Stomach (tissue), 9 donors: ENCODE measurements around the gene RTN4RL1. TPM values are rescaled to one million over a fixed set of nuclear protein-coding genes. Genes with fewer than 3 reads are reported as not detected.

Experiments used
- DNase-seq, 2 donors: peaks; one replicate each; pipeline versions ENCODE4 v3.0.0 to v3.0.0-alpha.2; 2013 to 2019
- H3K27ac ChIP-seq, 5 donors: fragments of 200-600 bp in 4 of 5; sonication (generic) in 4 of 5; one replicate each; pipeline ENCODE4 v1.5.1; 2013 to 2019; ENCODE audit warnings: mild to moderate bottlenecking in 1 of 5, moderate library complexity in 1 of 5
- H3K27me3 ChIP-seq, 3 donors: fragments of 200-600 bp; sonication (generic); one replicate each; pipeline ENCODE4 v1.5.1; 2017 to 2019; ENCODE audit warnings: mixed run types in 1 of 3
- H3K36me3 ChIP-seq, 4 donors: fragments of 200-600 bp; sonication (generic); 1 replicate in 3 of 4; 2 replicates in 1 of 4; pipeline ENCODE4 v1.5.1; 2016 to 2019
- H3K4me1 ChIP-seq, 4 donors: fragments of 200-600 bp; sonication (generic); one replicate each; pipeline ENCODE4 v1.5.1; 2016 to 2019
- H3K4me3 ChIP-seq, 4 donors: fragments of 200-600 bp; sonication (generic) in 3 of 4; one replicate each; pipeline ENCODE4 v1.5.1; 2016 to 2019; ENCODE audit warnings: mild to moderate bottlenecking in 1 of 4
- H3K9me3 ChIP-seq, 4 donors: fragments of 200-600 bp; sonication (generic); one replicate each; pipeline ENCODE4 v1.5.1; 2016 to 2019
- EP300 ChIP-seq: sonication (generic); formaldehyde crosslinking; IDR thresholded peaks from one replicate; pipeline ENCODE4 v1.6.1; 2017; ENCODE audit warnings: antibody characterized with exemption
- POLR2A ChIP-seq, 4 donors: fragments of 450-650 bp; IDR thresholded peaks; one replicate each; pipeline ENCODE4 v1.6.1; 2016; ENCODE audit warnings: antibody characterized with exemption in 4 of 4, control low read depth in 2 of 4, mild to moderate bottlenecking in 1 of 4, moderate library complexity in 1 of 4
- POLR2AphosphoS5 ChIP-seq, 3 donors: sonication (generic); formaldehyde crosslinking; IDR thresholded peaks; one replicate each; pipeline ENCODE4 v1.6.1; 2016; ENCODE audit warnings: antibody characterized with exemption in 3 of 3
- WGBS, 5 donors: extraction: QIAGEN DNeasy Blood & Tissue Kit in 3 of 5; methylation state at CpG; one replicate each; pipeline versions ENCODE4 v1.1.5 to v1.1.7; 2013 to 2018; 5-methylcytosine and 5-hydroxymethylcytosine counted together
- intact Hi-C: fragments of 100-400 bp; cut with DNase I; formaldehyde crosslinking; loops from one replicate; pipeline ENCODE4 v1.15.1; 2023; ENCODE audit warnings: low total_unique reads
- polyA plus RNA-seq, 3 donors: library from polyadenylated mRNA; stranded (reverse); fragments of 200-250 nt; gene quantifications; one replicate each; pipeline ENCODE4 v1.2.3, GENCODE V29; 2013
- total RNA-seq, 5 donors: library from RNA; depleted of rRNA; stranded (reverse); fragments of >200 nt; gene quantifications; one replicate each; pipeline versions ENCODE4 v1.1.0 to v1.2.3, GENCODE V29; 2014 to 2016
- TF ChIP-seq, protein P1 (sequence below), 7 experiments: fragments of 450-650 bp in 4 of 7; fragments of 200-600 bp in 3 of 7; sonication (generic) in 3 of 7; IDR thresholded peaks; one replicate each; pipeline ENCODE4 v1.5.1; 2016 to 2019; ENCODE audit warnings: antibody characterized with exemption in 7 of 7, control low read depth in 2 of 7, mild to moderate bottlenecking in 1 of 7
- donor health status: healthy with polysubstance abuse.
- donor health status: Bipolar disorder and iron deficiency.
- donor health status: healthy.

Gene RTN4RL1
- total and polyA plus RNA-seq, 8 donors: 0.50 to 0.92 (median 0.72) TPM; not detected in 4

- no peak for DNase-seq
- no peaks in the 10 kb centered on the region for H3K9me3 ChIP-seq
- peaks cover 0 to 65% (median 45%) of the 10 kb centered on the region in 4 donors for H3K4me1 ChIP-seq
- H3K36me3 ChIP-seq: peaks cover 0 to 70% (median 50%) of the 10 kb centered on the region in 4 donors
- no peaks in the 10 kb centered on the region for H3K27me3 ChIP-seq
- no peak overlapping the region for H3K4me3 ChIP-seq
- H3K27ac ChIP-seq: peak overlapping the region; percentile 77 to 94 (median 79)
- 84 to 88% (median 86%) methylated on average over 6 of the region's 6 CpGs for WGBS, 5 donors
- intact Hi-C loops: no loop called here
- TF ChIP-seq POLR2A (IDR thresholded peaks at IDR 0.05) (no peak), POLR2AphosphoS5 (IDR thresholded peaks at IDR 0.05) (no peak), EP300 (no peak)
- TF ChIP-seq, protein P1, sequence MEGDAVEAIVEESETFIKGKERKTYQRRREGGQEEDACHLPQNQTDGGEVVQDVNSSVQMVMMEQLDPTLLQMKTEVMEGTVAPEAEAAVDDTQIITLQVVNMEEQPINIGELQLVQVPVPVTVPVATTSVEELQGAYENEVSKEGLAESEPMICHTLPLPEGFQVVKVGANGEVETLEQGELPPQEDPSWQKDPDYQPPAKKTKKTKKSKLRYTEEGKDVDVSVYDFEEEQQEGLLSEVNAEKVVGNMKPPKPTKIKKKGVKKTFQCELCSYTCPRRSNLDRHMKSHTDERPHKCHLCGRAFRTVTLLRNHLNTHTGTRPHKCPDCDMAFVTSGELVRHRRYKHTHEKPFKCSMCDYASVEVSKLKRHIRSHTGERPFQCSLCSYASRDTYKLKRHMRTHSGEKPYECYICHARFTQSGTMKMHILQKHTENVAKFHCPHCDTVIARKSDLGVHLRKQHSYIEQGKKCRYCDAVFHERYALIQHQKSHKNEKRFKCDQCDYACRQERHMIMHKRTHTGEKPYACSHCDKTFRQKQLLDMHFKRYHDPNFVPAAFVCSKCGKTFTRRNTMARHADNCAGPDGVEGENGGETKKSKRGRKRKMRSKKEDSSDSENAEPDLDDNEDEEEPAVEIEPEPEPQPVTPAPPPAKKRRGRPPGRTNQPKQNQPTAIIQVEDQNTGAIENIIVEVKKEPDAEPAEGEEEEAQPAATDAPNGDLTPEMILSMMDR (IDR thresholded peaks at IDR 0.05): no peak
Observed at GRCh38 chr17:2071024-2071385, 45.9 kb upstream of the RTN4RL1 start.

DNA sequence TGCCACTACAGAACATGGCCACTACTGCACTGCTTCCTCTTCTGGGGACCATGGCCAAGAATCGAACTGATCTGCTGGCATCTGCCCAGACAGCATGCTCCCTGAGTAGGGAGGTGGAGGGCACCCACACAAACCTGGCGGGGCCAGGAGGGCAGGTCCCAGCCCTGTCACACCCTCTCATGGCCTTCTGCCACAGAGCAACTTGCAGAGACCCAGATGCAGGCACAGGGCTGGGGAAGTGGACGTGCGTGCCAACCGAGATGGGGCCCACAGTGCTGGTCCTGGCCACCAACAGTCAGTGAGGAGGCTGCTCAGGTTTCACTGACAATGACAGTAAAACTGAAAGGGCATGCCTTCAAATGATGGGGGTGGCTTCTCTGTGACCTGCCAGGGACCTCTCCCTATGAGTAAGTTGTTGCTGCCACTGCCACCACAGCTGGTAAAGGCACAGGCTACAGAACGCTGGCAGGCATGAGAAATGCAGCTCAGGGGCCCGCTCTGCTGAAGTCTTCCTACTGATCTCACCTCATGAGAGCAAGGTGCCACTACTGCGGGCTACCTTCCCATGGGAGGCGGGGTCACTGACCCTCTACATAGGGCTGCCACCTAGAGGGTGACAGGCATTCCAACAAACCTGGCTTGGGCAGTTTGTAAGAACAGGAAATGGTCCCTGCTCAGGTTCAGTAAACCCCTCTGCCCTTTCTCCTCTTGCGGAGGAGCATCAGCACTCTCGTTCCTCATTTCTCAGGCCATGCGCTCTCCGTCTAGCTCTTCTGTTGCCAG is 45.3 kb upstream of the RTN4RL1 start:
- Histone ChIP-seq H3K27me3 (no peaks in the 10 kb centered on the region), H3K4me3 (no peak overlapping the region), H3K27ac (peak overlapping the region; percentile 77 to 94 (median 79)), H3K4me1 (peaks cover under 1 to 65% (median 45%) of the 10 kb centered on the region in 4 donors), H3K36me3 (peaks cover 0 to 70% (median 54%) of the 10 kb centered on the region in 4 donors), H3K9me3 (no peaks in the 10 kb centered on the region)
- intact Hi-C loops: no loop called here
- WGBS, 5 donors: 66 to 77% (median 77%) methylated on average over 13 of the region's 13 CpGs
- TF ChIP-seq POLR2A (IDR thresholded peaks at IDR 0.05) (no peak), POLR2AphosphoS5 (IDR thresholded peaks at IDR 0.05) (no peak), EP300 (no peak)
- TF ChIP-seq, protein P1 (IDR thresholded peaks at IDR 0.05): no peak
- peak in 1 of 2 donors; percentile 16 for DNase-seq

DNA sequence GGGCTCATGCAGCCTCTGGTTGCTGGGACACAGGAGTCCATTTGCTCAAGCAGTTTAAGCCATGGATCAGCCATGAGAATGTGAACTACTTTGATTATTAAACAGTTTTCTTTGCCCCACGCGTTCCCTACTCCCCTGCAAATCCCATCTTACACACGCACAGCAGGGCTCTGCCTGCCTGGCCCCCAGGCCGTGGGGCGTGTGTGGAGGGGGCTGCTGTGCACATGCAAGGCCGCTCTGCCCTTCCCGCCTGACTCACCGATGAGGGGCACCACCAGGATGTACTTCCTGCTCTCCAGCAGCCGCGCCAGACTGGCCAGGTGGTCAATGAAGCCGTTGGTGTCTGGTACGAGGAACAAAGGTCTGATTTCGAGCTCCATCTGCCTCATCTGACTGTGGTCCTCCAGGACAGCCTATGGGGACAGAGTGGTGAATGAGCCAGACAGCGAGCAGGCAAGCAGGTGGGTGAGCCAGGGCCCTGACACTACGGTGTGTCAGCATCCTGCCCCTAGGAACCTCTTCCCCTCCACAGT is 43.5 kb upstream of the RTN4RL1 start:
- H3K27ac ChIP-seq: peak overlapping the region; percentile 59 to 94 (median 90)
- H3K4me3 ChIP-seq: no peak overlapping the region
- TF ChIP-seq POLR2AphosphoS5 (IDR thresholded peaks at IDR 0.05) (no peak), POLR2A (IDR thresholded peaks at IDR 0.05) (no peak), EP300 (no peak)
- TF ChIP-seq, protein P1 (IDR thresholded peaks at IDR 0.05): no peak
- peaks cover 6 to 74% (median 68%) of the 10 kb centered on the region in 4 donors for H3K36me3 ChIP-seq
- H3K9me3 ChIP-seq: no peaks in the 10 kb centered on the region
- H3K4me1 ChIP-seq: peaks cover 9 to 69% (median 57%) of the 10 kb centered on the region in 4 donors
- intact Hi-C loops: no loop called here
- peak in 1 of 2 donors; percentile 65 for DNase-seq
- H3K27me3 ChIP-seq: no peaks in the 10 kb centered on the region
- 57 to 82% (median 66%) methylated on average over 15 of the region's 15 CpGs for WGBS, 5 donors

DNA sequence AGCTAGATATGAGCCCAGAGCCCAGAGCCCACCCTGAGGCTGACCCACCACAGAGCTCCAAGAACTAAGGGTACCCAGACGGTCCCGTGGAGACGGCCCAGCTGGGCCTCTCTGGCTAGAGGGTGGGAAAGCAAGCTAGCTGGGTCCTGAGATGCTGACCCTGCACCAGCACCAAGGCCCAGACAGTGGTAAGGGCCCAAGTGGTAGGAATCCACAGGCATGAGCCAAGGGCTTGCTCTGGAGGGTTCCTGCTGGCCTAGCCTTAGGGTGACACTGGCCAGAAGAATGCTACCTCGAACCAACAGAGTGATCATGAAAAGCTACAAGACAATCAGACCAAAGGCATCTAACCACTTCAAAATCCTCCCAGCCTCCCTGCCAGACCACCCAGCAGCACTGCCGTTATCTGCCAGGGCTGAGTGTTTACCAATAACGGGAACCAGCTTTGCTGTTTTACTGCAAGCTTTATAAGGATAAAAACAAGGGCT is 42.9 kb upstream of the RTN4RL1 start:
- TF ChIP-seq POLR2A (IDR thresholded peaks at IDR 0.05): no peak
- H3K4me1 ChIP-seq: peaks cover 9 to 73% (median 60%) of the 10 kb centered on the region in 4 donors
- peaks cover 8 to 80% (median 73%) of the 10 kb centered on the region in 4 donors for H3K36me3 ChIP-seq
- 56 to 71% (median 64%) methylated on average over 6 of the region's 6 CpGs for WGBS, 5 donors
- no peak overlapping the region for H3K4me3 ChIP-seq
- H3K27me3 ChIP-seq: no peaks in the 10 kb centered on the region
- DNase-seq: peak in 1 of 2 donors; percentile 64
- intact Hi-C loops: no loop called here
- H3K27ac ChIP-seq: peak overlapping the region; percentile 64 to 94 (median 90)
- no peaks in the 10 kb centered on the region for H3K9me3 ChIP-seq
